Glutamatergic neuron (in vitro differentiated cells): ENCODE data around the gene ZNF780B. TPM values are rescaled to one million over a fixed set of nuclear protein-coding genes. Genes with fewer than 3 reads are reported as not detected.

Experiments used
- DNase-seq: peaks from one replicate; pipeline ENCODE4 v3.0.0; 2022
- H3K27ac Mint-ChIP-seq: one replicate; pipeline ENCODE4 v1.8.0; 2020; ENCODE audit warnings: mild to moderate bottlenecking, mixed read lengths, inconsistent platforms; ENCODE audit not compliant: unreplicated experiment
- H3K27me3 Mint-ChIP-seq: one replicate; pipeline ENCODE4 v1.8.0; 2020; ENCODE audit warnings: mild to moderate bottlenecking, moderate library complexity, mixed read lengths, inconsistent platforms; ENCODE audit not compliant: unreplicated experiment
- H3K36me3 Mint-ChIP-seq: one replicate; pipeline ENCODE4 v1.8.0; 2020; ENCODE audit warnings: mild to moderate bottlenecking, mixed read lengths, inconsistent platforms; ENCODE audit not compliant: unreplicated experiment
- H3K4me1 Mint-ChIP-seq: one replicate; pipeline ENCODE4 v1.8.0; 2020; ENCODE audit warnings: mild to moderate bottlenecking, low read depth, mixed read lengths, inconsistent platforms; ENCODE audit not compliant: unreplicated experiment
- H3K4me3 Mint-ChIP-seq: one replicate; pipeline ENCODE4 v1.8.0; 2020; ENCODE audit warnings: mild to moderate bottlenecking, mixed read lengths, inconsistent platforms; ENCODE audit not compliant: unreplicated experiment
- H3K9me3 Mint-ChIP-seq: one replicate; pipeline ENCODE4 v1.8.0; 2020; ENCODE audit warnings: mild to moderate bottlenecking, moderate library complexity, mixed read lengths, inconsistent platforms; ENCODE audit not compliant: unreplicated experiment
- CTCF ChIP-seq: fragments of 200-600 bp; sonication (generic); IDR thresholded peaks from one replicate; pipeline ENCODE4 v1.5.0; 2021; ENCODE audit not compliant: partially characterized antibody, unreplicated experiment
- total RNA-seq: library from RNA; stranded (reverse); fragmentation: NEBNext Ultra II Directional; extraction: Animal tissue kit (Norgen Biotek cat#: 25700); gene quantifications from one replicate; pipeline ENCODE4 v1.2.1, GENCODE V29; 2021; ENCODE audit not compliant: unreplicated experiment

The ZNF780B gene
- total RNA-seq, 1 donor from 2014 or later = 35.0 TPM

GRCh38 chr19:40005691-40006272, 50.2 kb downstream of the ZNF780B start:
- no peak for TF ChIP-seq CTCF
- H3K9me3 Mint-ChIP-seq = no peaks in the 10 kb centered on the region
- no peaks in the 10 kb centered on the region for H3K4me1 Mint-ChIP-seq
- H3K27ac Mint-ChIP-seq = no peak overlapping the region
- H3K4me3 Mint-ChIP-seq = no peak overlapping the region
- H3K27me3 Mint-ChIP-seq = no peaks in the 10 kb centered on the region
- H3K36me3 Mint-ChIP-seq = peaks cover 20% of the 10 kb centered on the region
- no peak for DNase-seq

- Mint-ChIP-seq H3K4me3 (peak overlapping the region; percentile 20), H3K4me1 (peaks cover 9% of the 10 kb centered on the region), H3K27ac (no peak overlapping the region), H3K9me3 (peaks cover 8% of the 10 kb centered on the region), H3K27me3 (peaks cover 7% of the 10 kb centered on the region), H3K36me3 (peaks cover 12% of the 10 kb centered on the region)
- no peak for DNase-seq
- no peak for TF ChIP-seq CTCF
These were observed 57.5 kb downstream of the ZNF780B start for GRCh38 chr19:39998501-39998900.

GRCh38 chr19:39997638-39998216, 58.3 kb downstream of the ZNF780B start:
- DNase-seq = no peak
- H3K27me3 Mint-ChIP-seq = peaks cover 7% of the 10 kb centered on the region
- H3K36me3 Mint-ChIP-seq = peaks cover 20% of the 10 kb centered on the region
- TF ChIP-seq CTCF = no peak
- H3K27ac Mint-ChIP-seq = peak overlapping the region; percentile 97
- H3K4me3 Mint-ChIP-seq = peak overlapping the region; percentile 100
- peaks cover 9% of the 10 kb centered on the region for H3K4me1 Mint-ChIP-seq
- H3K9me3 Mint-ChIP-seq = peaks cover 9% of the 10 kb centered on the region

- DNase-seq = peak; percentile 86
- Mint-ChIP-seq H3K4me3 (peak within 1 kb of the TSS; percentile 100), H3K4me1 (peaks cover 9% of the 10 kb centered on the region), H3K27me3 (peaks cover 7% of the 10 kb centered on the region), H3K36me3 (peaks cover 20% of the 10 kb centered on the region), H3K27ac (peak within 1 kb of the TSS; percentile 97), H3K9me3 (peaks cover 9% of the 10 kb centered on the region)
- no peak for TF ChIP-seq CTCF
These were observed 59.0 kb downstream of the ZNF780B start, which contains the start of gene ZNF546 for GRCh38 chr19:39996811-39997637. Gene ZNF546, plus strand, starts transcription at chr19:39997060. Its CDS starts 1,267 bp downstream, at chr19:39998327.
